HG02678 (cell line): ENCODE results near the gene LRRC2.
"Not testable (repeated sequence)": the region's sequence is repeated elsewhere in the genome, so short reads cannot be mapped to it uniquely, and the experiment has no call there.

Experiments
- ATAC-seq: cut with Tn5 transposase; IDR thresholded peaks from one replicate; pipeline ENCODE4 v1.9.1; 2021; ENCODE audit warnings: mild to moderate bottlenecking, moderate library complexity; ENCODE audit not compliant: unreplicated experiment

The LRRC2 gene, protein sequence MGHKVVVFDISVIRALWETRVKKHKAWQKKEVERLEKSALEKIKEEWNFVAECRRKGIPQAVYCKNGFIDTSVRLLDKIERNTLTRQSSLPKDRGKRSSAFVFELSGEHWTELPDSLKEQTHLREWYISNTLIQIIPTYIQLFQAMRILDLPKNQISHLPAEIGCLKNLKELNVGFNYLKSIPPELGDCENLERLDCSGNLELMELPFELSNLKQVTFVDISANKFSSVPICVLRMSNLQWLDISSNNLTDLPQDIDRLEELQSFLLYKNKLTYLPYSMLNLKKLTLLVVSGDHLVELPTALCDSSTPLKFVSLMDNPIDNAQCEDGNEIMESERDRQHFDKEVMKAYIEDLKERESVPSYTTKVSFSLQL

DNA sequence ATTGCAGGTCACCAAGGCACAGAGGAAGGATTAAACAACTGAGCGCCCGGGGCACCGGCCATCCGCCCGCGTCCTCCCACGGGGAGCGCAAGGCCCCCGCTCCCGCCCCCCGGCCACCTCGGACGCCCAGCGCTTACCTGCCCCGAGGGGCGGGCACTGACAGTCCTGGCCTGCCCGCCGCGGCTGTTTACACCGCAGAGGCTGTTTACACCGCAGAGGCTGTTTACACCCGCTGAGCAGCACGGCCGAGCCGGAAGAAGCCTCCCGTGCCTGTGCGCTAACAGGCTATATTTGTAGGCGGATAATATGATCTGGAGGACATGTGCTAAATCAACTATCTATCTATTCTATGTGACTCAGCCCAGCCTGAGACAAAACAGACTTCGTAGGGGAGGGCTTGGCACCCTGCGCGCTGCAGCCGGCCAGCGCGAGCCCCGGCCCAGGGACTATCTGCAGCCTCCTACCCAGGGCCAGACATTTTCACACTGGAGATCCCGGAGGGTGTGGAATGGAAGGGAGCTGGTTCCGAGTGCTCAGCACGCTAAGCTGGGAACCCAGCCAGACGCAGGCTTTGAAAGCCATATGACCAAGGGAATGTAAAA lies at the start of gene LRRC2:
Gene LRRC2 (minus strand): TSS at position 263 of the 602 bp plus-strand sequence. CDS start 14,711 bp downstream, outside the sequence.
- ATAC-seq = no peak

DNA sequence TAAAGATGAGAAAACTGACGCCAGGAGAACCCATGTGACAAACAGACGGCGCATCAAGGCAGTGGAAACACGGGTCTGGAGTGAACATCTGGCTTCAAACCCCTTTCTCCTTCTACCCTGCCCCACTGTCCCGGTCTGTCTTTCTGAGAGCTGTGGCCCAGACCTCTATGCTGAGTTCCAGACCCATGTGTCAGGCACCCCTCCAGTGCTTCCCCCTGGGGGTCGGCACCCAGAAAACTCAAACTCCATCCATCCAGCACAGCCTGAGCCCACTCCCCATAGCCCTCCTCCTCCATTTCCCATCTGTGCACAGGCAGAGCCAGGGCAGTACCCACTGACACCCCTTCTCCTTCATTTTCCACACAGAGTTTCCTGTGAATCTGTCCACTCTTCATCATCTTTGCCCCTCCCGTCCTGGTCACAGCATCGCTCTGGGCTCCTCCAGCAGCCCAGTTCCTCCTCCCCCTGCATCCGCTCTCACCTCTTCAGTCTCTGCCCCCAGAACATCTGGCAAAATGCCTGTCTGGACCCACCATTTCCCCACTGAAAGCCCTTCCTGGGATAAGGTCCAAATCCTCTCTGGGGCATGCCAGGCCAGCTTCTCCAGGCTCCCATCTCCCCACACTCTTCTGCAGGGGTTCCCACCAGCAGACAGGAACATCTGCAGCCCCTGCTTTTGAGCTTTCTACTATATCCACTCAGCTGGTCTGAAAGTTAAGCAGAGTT lies 49.1 kb upstream of the LRRC2 start:
- ATAC-seq = no peak

- ATAC-seq = no peak
Observed at GRCh38 chr3:46614431-46614830, 48.3 kb upstream of the LRRC2 start.

DNA sequence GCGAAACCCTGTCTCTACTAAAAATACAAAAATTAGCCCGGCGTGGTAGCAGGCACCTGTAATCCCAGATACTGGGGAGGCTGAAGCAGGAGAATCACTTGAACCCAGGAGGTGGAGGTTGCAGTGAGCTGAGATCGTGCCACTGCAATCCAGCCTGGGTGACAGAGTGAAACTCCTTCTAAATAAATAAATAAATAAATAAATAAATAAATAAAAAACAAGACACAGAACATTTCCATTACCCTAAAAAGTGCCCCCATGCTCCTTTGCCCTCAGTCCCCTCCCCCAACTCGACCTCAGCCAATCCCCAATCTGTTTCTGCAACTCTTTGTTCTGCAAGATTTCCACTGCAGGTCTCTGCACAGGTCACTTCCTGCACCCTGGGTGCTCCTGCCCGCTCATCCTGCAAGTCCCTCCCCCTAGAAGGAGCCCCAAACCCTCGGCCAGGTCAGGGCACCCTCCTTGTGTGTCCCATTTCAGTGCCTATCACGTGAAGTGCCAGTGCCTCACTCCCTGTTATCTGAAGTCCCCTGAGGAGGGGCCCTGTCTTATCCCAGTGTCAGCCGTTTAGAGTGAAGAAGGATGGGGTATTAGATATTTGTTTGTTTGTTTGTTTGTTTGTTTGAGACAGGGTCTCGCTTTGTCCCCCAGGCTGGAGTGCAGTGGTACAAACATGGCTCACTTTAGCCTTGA lies 47.4 kb upstream of the LRRC2 start:
- no peak for ATAC-seq

DNA sequence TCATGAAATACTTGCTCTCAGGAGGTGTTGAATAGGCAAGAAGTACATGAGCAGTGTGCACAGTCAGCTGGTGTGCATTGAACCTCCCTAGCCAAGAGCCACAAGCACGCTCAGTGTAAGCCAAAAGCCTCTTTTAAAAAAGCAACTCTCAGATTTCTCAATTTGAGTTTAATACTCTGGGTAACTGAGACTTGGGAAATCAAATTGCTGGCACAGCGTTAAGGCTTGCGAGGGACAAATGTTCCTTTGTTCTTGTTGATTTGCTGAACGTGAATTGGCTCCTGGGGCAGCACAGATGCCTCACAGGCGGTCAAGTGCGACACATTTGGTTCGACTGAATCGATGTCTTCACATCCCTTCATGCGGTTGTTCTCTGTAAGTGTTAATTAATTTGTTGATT lies 46.2 kb upstream of the LRRC2 start, which contains the start of gene FAM240A:
Gene FAM240A (plus strand): TSS at position 202 of the 400 bp plus-strand sequence. CDS start 159 bp downstream, at position 361.
- ATAC-seq = no peak

DNA sequence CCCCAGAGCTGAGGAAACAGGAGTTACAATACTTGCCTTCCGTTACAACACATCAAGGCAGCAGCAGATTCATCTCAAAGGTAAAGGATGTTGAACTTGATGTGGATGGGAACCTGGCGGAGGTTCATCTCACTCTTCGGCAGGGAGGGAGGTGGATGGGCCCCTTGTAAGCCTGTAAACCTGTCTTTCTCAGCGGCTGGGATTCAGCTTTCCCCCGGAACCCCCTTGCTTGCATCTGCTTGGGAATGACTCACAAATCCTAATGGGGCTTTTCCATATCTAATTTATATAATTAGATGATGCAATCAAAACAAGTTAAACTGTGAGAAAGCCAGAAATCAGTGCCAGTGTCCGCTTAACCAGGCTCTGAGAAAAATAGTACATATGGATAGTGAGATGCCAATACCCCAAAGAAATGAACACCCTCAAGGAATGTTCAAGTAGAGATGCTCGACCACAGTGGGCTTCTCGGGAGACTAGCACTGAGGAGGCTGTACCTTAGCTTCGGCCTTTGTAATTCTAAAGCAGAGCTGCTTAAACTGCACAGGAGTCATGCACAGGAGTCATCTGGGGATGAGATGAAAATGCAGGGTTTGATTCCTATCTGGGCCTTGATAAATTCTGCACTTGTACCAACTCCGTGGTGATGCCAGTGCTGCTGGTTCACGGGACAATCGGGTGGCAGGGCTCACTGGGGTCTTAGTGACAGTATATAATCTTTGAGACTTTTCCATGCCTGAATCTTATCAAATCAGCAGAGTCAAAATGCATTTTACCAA lies 44.0 kb upstream of the LRRC2 start:
- no peak for ATAC-seq

DNA sequence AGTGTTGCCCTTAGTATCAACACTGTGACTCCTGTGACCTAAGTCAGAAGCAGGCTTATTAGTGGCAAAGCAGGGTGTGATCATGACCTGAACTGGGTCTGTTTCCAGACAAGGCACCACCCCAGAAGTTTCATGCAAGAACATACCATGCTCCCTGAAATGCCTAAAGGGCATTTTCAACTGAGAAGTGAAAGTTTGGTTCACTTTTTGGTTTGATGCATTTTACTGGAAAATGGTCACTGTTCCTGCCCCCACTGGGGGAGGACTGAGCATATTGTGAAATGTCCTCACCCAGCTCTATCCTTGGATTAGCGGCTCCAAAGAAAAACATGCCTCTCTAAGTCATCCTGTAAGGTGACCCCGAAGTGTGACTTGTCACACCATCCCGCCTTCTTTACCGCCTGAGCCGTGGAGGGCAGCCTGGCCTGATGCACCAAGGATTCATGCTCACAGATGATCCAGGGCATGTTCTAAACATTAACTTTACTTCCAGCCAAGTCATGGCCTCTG lies 43.2 kb upstream of the LRRC2 start:
- no peak for ATAC-seq

GRCh38 chr3:46607603-46608028 lies 41.5 kb upstream of the LRRC2 start:
- ATAC-seq = no peak

DNA sequence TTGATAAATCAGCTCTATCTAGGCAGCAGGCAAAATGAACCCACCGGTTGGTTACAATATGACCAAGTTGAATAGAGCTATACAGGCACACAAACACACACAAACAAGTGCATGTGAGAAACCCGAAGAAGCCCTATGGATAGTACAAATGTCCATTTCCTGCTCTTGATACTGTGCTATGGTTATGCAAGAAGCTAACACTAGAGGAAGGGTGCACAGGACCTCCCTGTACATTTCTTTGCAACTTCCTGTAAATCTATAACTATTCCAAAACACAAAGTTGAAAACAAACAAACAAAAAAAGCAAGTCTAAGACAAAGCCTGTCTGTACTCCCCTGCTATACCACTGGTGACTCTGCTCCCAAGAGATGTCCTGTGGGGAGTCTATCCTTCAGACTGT lies 38.0 kb upstream of the LRRC2 start:
- no peak for ATAC-seq

DNA sequence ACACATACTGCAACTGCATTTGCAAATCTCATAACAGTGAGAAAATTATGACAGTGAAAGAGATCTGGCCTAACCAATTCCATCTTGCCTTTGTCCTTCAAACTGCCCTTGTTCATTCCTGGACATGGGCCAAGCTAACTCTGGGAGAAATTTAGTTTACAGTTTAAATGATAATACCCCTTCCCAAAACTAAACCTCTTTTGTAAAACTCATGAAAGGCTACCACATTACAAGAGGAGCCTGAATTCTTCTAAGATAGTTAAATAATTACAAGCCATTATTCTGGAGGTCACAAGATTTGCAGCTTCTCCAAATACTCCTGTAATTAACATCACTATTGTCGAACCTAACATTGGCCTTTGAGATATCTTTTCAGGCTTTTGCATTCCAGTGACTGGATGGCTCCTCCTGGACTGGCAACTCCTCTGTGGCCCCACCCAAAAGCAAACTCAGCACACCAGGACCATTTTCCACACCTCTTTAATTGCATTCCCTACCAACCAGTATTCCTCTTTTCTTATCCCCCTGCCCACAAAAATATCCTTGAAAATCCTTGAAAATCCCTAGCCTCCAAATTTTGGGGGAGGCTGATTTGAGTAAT lies 37.4 kb upstream of the LRRC2 start:
- no peak for ATAC-seq

GRCh38 chr3:46599590-46599989 lies 33.5 kb upstream of the LRRC2 start:
- ATAC-seq = no peak

- no peak for ATAC-seq
Observed at GRCh38 chr3:46595819-46596314, 29.8 kb upstream of the LRRC2 start.

DNA sequence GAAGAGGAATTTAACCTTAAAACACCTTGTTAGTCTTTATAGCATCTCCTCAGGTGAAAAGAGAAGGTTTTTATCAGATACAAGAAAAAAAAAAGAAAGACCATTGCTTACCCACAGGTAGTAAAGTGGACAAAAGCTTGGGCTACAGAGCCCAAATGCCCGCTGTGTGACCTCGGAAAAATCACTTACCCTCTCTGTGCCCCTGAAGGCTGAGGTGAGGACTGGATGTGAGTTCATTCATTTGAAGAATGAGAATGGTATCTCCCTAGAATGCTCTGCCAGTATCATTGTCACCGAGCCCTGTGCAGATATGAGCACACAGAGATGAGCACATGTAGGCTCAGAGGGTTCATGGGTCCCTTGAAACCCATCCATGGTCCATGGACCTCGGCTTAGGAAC lies 28.6 kb upstream of the LRRC2 start:
- no peak for ATAC-seq

GRCh38 chr3:46593979-46594378 lies 27.9 kb upstream of the LRRC2 start:
- no peak for ATAC-seq

DNA sequence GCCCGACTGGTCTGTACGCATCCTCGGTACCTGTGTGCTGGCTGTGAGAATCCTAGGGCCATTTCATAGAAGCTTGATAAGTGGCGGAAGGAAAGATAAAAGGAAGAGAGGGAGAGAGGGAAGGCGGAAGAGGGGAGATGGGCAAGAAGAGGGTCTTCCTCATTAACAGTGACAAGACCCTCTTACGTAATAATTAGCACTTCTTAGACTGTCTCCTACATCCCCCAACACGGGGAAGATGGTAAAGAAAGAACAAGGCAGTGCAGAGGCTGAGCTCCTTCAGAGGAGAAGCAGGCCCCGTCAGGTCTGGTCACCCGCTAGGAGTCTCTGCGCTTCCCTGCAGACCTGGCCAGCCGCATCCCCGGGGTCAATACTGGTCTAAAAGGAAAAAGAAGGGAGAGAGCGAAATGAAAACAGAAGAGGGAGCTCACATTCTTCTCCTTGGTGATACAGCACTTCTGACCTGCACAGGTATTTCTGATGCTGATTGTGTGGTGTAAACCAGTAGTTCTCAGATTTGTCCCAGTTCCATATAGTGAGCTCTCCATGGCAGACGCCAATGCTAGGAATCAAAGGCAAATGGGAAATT lies 27.3 kb upstream of the LRRC2 start:
- ATAC-seq = no peak

GRCh38 chr3:46587268-46587667 lies 21.2 kb upstream of the LRRC2 start:
- ATAC-seq = not testable (repeated sequence)

- no peak for ATAC-seq
Observed at GRCh38 chr3:46586738-46587246, 20.7 kb upstream of the LRRC2 start.

GRCh38 chr3:46585799-46586693 lies 19.9 kb upstream of the LRRC2 start:
- no peak for ATAC-seq
